GM11168 (cell line): ENCODE measurements around the gene KDM8.
"Not testable (repeated sequence)": the region's sequence is repeated elsewhere in the genome, so short reads cannot be mapped to it uniquely, and the experiment has no call there.

Source experiments
- in situ Hi-C: fragments of 300-500 bp; cut with MboI; formaldehyde crosslinking; loops from one replicate; pipeline ENCODE4 v1.12.0; 2022; ENCODE audit warnings: low sequenced_read_pairs; ENCODE audit not compliant: unreplicated experiment

The KDM8 gene

DNA sequence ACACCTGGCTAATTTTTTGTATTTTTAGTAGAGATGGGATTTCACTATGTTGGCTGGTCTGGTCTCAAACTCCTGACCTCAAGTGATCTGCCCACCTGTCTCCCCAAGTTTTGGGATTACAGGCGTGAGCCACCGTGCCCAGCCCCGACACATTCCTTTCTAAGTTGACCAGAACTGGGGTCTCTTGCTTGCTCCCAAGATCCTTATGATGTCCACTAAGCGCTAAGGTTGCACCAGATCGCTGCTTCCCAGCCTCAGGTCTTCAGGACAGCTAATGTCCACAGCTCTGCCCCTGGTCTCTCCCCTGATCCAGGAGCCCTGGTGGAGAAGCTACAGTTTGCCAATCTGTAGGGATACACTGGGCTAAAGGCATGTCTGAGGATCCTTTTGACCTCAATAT, 35.7 kb downstream of the KDM8 start:
- in situ Hi-C loops, result no loop called here

DNA sequence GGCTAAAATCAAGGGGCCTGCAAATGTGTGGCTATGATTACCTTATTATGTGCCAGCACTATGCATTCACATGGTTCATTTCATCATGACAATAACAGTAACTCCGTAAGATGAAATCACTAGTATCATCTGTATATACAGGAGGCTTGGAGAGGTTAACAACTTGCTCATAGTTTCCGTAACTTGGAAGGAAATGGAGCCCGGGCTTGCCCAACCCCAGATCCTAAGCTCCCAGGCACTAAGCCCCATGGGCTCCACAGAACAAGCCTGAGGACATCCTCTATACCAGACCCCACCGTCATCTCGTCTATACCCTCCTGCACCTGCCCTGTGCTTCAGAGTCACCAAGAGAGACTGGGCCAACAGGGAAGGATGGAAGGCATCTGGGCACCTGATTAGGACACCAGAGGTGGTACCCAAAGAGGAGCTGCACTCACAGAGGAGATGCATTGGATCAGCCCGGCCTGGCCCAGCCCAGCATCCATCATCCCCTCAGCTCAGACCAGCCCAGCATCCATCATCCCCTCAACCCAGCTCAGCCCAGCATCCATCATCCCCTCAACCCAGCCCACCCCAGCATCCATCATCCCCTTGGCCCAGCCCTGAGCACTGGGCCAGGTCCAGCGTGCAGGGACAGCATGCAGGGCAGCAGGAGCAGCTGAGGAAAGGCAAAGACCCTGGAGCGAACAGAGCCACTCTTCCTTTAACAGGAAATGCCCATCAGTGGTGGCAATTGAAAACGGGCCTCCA, 36.8 kb downstream of the KDM8 start:
- in situ Hi-C loops, result no loop called here

- in situ Hi-C loops, result no loop called here
Measured at GRCh38 chr16:27240948-27241531, 37.7 kb downstream of the KDM8 start.

- in situ Hi-C loops, result no loop called here
Measured at GRCh38 chr16:27241658-27242057, 38.3 kb downstream of the KDM8 start.

- in situ Hi-C loops, result no loop called here
Measured at GRCh38 chr16:27242398-27242797, 39.1 kb downstream of the KDM8 start.

GRCh38 chr16:27242868-27243590, 39.7 kb downstream of the KDM8 start:
- in situ Hi-C loops, result no loop called here

DNA sequence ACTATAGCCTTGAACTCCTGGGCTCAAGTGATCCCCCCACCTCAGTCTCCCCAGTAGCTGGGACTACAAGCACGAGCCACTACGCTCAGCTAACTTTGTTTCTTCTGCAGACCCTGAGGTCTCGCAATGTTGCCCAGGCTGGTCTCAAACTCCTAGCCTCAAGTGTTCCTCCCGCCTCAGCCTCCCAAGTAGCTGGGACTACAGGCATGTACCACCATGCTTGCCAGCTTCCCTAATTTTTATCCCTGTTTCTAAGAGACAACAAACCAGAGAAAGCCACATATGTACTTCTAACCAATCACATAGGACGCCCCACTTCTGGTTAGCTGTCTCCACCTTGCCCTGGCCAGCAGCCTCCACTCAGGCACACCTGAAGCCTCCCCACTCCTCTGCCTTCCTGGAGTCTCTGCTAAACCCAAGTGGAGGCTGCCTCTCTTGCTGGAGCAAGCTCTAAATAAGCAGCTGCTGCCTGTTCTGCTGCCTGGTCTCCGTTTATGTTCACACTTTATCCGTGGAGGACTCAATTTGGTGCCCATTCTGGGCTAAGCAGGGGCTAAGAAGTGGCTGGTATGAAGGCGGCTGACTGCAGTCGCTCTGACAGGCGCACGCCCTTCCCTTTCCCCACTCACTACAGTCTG, 40.5 kb downstream of the KDM8 start:
- in situ Hi-C loops, result no loop called here

- in situ Hi-C loops, result no loop called here
Measured at GRCh38 chr16:27244363-27244755, 41.0 kb downstream of the KDM8 start.

DNA sequence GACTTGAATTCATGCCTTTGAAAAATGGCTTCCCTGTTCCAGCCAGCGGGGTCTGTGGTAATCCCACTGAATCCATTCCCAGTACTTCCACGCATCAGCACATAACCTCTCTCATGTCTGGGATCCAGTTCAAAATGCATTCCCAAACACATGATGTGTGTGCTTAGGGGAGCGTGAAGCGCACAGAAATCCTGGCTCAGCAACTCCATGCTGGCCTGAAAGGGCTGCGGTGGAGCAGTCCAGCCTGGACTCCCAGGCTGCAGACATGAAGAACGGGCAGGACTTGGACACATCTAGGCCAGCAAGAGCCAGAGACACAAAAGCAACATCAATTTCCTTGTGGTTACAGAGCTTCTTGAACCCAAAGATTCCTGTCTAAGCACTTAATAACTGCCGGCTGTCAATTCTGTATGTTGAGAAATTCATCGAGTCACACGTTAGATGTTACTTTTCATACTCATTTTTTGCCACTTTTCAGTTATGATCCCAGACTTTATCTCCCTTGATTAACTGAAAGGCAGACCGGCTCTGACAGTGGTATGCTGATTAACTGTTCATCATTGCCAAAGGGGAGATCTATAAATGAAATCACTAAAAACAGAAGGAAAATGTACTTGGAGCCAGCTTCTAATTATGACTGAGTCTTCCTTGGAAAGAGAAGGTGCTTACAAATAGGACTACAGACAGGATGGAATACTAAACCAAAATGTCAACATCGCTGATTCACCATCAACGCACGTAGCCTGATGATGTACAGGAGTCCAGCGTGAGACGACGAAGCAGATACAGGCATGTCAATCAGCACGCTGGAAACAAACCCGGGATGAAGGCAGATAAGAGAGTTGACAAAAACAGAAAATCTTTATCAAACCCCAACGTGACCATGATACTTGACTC, 42.2 kb downstream of the KDM8 start:
- in situ Hi-C loops, result no loop called here

DNA sequence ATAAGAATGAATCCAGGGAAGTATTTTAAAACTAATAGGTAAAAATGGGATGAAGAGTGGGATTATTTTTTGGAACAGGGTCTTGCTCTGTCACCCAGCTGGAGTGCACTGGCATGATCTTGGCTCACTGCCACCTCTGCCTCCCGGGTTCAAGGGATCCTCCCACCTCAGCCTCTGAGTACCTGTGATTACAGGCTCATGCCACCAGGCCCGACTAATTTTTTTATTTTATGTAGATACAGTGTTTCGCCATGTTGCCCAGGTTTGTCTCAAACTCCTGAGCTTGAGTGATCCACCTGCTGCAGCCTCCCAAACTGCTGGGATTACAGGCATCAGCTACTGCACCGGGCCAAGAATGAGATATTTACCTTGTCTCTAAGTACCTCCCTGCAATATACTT, 43.1 kb downstream of the KDM8 start:
- in situ Hi-C loops, result no loop called here

DNA sequence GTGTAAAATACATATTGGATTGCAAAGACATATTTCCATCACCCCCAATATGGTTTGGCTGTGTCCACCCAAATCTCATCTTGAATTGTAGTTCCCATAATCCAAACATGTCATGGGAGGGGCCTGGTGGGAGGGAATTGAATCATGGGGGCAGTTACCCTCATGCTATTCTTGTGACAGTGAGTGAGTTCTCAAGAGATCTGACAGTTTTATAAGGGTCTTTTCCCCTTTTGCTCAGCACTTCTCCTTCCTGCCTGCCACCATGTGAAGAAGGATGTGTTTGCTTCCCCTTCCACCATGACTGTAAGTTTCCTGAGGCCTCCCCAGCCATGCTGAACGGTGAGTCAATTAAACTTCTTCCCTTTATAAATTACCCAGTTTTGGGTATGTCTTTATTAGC, 43.8 kb downstream of the KDM8 start:
- in situ Hi-C loops, result not testable (repeated sequence)

DNA sequence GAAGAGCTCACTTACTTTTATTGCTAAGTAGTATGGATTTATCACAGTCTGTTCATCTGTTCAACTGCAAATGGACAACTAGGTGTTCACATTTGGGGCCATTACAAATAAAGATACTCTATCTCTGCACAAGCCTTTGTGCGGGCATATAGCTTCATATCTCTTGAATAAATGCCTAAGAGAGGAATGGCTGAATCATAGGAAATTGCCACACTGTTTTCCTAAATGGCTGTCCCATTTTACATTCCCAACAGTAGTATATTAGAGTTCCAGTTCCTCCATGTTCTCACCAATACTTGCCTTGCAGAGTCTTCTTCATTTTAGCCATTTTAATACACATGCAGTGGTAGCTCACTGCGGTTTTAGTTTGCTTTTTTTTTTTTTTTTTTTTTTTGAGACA, 44.7 kb downstream of the KDM8 start:
- in situ Hi-C loops, result no loop called here

- in situ Hi-C loops, result not testable (repeated sequence)
Measured at GRCh38 chr16:27248886-27249285, 45.6 kb downstream of the KDM8 start.

- in situ Hi-C loops, result no loop called here
Measured at GRCh38 chr16:27251541-27252205, 48.3 kb downstream of the KDM8 start.

DNA sequence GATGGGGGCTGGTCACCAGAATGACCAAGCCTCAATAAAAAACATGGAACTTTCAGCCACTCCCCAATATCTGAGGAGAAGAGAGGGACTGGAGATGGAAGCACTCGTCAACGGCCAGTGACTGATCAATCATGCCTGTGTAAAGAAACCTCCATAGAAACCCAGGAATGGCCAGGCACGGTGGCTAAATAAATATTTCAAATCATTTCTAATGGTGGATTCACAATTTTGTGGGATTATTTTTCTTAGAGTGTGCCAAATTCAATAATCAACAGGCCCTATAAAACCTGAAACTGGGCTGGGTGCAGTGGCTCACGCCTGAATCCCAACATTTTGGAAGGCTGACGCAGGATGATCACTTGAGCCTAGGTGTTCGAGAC, 48.9 kb downstream of the KDM8 start:
- in situ Hi-C loops, result no loop called here

DNA sequence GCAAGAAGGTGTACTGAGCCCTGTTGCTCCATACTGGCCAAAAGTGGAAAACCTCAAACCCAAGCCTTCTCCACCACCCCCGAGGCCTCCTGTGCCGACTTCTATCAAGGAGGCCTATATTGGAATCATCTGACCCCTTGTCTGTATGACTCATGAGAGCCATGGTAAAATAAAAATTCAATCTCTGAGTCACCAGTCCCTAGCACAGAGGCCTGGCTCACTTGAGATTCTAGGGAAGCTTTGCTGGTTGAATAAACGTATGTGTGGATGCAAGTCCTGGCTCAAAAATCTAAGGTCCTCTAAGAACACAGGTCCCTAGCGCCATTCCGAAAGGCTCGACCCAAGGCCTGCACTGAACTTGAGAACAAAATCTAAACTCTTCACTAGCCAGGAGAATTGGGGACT, 50.2 kb downstream of the KDM8 start:
- in situ Hi-C loops, result no loop called here

DNA sequence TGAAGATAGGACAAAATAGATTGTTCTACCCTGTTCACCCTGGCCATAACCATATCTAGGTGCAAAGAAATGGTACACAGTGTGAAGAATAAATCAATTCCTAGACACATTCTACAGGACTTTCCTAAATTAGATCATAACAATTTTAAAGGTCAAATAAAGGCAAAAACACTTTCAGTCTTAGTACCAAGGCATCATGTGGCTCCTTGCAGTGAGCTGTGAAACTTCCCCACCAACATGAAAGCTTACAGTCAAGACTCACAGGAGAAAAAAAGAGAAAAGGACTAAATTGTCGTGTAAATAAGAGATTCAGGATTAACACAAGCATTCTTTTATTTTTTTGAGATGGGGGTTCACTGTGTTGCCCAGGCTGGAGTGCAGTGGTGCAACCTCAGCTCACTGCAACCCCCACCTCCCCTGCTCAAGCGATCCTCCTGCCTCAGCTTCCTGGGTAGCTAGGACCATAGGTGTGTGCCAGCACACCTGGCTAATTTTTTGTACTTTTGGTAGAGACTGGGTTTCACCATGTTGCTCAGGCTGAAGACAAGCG, 51.0 kb downstream of the KDM8 start:
- in situ Hi-C loops, result no loop called here

GRCh38 chr16:27256861-27257260, 53.5 kb downstream of the KDM8 start:
- in situ Hi-C loops, result no loop called here

DNA sequence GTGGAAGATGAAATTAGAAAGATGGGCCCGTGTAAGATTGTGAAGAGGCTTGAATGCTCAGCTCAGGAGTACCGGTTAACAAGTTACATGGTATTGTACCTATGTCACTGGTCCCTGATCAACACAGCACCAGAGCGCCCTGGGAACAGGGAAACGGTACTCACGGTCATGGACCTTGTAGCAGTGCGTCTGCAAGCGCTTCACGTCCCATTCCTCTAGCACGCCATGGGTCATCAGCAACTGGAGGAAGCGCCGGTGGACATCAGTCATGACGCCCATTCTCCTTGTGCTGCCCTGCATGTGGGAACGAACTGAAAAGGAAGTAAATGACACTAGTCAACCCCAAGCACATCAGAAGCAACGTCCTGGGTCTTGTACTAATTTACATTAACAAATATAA, 53.9 kb downstream of the KDM8 start:
- in situ Hi-C loops, result no loop called here
